Suprapubic skin (tissue), 3 donors: Measurements from ENCODE around the gene APOBEC3F.

Experiments
- POLR2A ChIP-seq, 2 donors: fragments of 450-650 bp; IDR thresholded peaks; one replicate each; pipeline ENCODE4 v1.6.1; 2017; ENCODE audit warnings: antibody characterized with exemption in 2 of 2, mild to moderate bottlenecking in 2 of 2, moderate library complexity in 2 of 2
- TF ChIP-seq, protein P1 (sequence below), 2 donors: fragments of 200-600 bp in 1 of 2; fragments of 450-650 bp in 1 of 2; sonication (generic) in 1 of 2; IDR thresholded peaks; one replicate each; pipeline ENCODE4 v1.5.1; 2016 to 2019; ENCODE audit warnings: antibody characterized with exemption in 2 of 2, mild to moderate bottlenecking in 1 of 2, moderate library complexity in 1 of 2

DNA sequence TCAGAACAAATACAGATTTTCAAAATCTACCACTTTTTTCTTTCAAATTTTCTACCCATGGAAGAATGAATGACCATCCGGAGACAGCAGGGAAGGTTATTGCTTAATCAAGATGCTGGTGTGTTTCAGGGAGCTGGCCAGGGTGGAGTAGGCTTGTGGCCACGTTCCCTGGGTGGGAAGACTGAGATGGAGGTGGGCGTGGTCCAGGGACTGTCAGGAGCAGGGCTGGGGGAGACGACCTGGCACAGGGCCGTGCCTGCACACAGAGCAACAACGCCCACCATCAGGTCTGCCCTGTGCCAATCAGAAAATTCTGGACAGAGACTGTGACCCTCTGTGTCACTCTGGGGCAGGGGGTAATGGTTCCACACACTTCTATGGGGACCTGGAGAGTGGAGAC lies 49.3 kb downstream of the APOBEC3F start:
- TF ChIP-seq, protein P1, sequence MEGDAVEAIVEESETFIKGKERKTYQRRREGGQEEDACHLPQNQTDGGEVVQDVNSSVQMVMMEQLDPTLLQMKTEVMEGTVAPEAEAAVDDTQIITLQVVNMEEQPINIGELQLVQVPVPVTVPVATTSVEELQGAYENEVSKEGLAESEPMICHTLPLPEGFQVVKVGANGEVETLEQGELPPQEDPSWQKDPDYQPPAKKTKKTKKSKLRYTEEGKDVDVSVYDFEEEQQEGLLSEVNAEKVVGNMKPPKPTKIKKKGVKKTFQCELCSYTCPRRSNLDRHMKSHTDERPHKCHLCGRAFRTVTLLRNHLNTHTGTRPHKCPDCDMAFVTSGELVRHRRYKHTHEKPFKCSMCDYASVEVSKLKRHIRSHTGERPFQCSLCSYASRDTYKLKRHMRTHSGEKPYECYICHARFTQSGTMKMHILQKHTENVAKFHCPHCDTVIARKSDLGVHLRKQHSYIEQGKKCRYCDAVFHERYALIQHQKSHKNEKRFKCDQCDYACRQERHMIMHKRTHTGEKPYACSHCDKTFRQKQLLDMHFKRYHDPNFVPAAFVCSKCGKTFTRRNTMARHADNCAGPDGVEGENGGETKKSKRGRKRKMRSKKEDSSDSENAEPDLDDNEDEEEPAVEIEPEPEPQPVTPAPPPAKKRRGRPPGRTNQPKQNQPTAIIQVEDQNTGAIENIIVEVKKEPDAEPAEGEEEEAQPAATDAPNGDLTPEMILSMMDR (IDR thresholded peaks at IDR 0.05), result no peak
- no peak for TF ChIP-seq POLR2A (IDR thresholded peaks at IDR 0.05)
